GM18870 (cell line): ENCODE measurements around the gene INSR.
"Not testable (repeated sequence)": the region's sequence is repeated elsewhere in the genome, so short reads cannot be mapped to it uniquely, and the experiment has no call there.

Experiments
- ATAC-seq: cut with Tn5 transposase; IDR thresholded peaks from one replicate; pipeline ENCODE4 v1.9.1; 2021; ENCODE audit warnings: moderate library complexity; ENCODE audit not compliant: unreplicated experiment

The INSR gene

GRCh38 chr19:7225741-7226140, 68.5 kb downstream of the INSR start:
- no peak for ATAC-seq

GRCh38 chr19:7224995-7225394, 69.2 kb downstream of the INSR start:
- no peak for ATAC-seq

GRCh38 chr19:7224209-7224686, 70.0 kb downstream of the INSR start:
- ATAC-seq: no peak

- ATAC-seq: no peak
These were observed 70.8 kb downstream of the INSR start for GRCh38 chr19:7223429-7223828.

GRCh38 chr19:7219056-7219455, 75.2 kb downstream of the INSR start:
- no peak for ATAC-seq

- ATAC-seq: no peak
These were observed 76.4 kb downstream of the INSR start for GRCh38 chr19:7217861-7218260.

GRCh38 chr19:7216373-7216902, 77.8 kb downstream of the INSR start:
- ATAC-seq: no peak

GRCh38 chr19:7215176-7215575, 79.0 kb downstream of the INSR start:
- no peak for ATAC-seq

- ATAC-seq: no peak
These were observed 79.7 kb downstream of the INSR start for GRCh38 chr19:7214324-7215089.

- no peak for ATAC-seq
These were observed 80.4 kb downstream of the INSR start for GRCh38 chr19:7213628-7214323.

GRCh38 chr19:7211191-7211951, 82.8 kb downstream of the INSR start:
- ATAC-seq: no peak

GRCh38 chr19:7210359-7210758, 83.9 kb downstream of the INSR start:
- no peak for ATAC-seq

- not testable (repeated sequence) for ATAC-seq
These were observed 84.5 kb downstream of the INSR start for GRCh38 chr19:7209597-7210325.

GRCh38 chr19:7209036-7209435, 85.2 kb downstream of the INSR start:
- not testable (repeated sequence) for ATAC-seq

GRCh38 chr19:7203332-7203731, 90.9 kb downstream of the INSR start:
- no peak for ATAC-seq

GRCh38 chr19:7202888-7203287, 91.3 kb downstream of the INSR start:
- ATAC-seq: no peak

- no peak for ATAC-seq
These were observed 93.5 kb downstream of the INSR start for GRCh38 chr19:7200736-7201135.

- ATAC-seq: no peak
These were observed 94.3 kb downstream of the INSR start for GRCh38 chr19:7199613-7200533.
